ENCODE measurements around the gene SLC9A7. TPM values are rescaled to one million over a fixed set of nuclear protein-coding genes. Genes with fewer than 3 reads are reported as not detected.
"Not testable (repeated sequence)": the region's sequence is repeated elsewhere in the genome, so short reads cannot be mapped to it uniquely, and the experiment has no call there.

Gene SLC9A7
- 4.2 and 5.9 TPM in 2 replicates for total RNA-seq (2014; rRNA removed; shearing (Covaris generic))

GRCh38 chrX:46758956-46759644 is at the start of gene SLC9A7:
Gene SLC9A7, minus strand, starts transcription at chrX:46759118. Its CDS starts 89 bp downstream, at chrX:46759029.
- DNase-seq (ENCODE audit: low spot score): peak; percentile 52

- DNase-seq (ENCODE audit: low spot score): no peak
These were observed 46.4 kb upstream of the SLC9A7 start for GRCh38 chrX:46805270-46805669.

GRCh38 chrX:46803140-46803539 is 44.2 kb upstream of the SLC9A7 start:
- DNase-seq (ENCODE audit: low spot score): no peak

GRCh38 chrX:46796574-46797191 is 37.8 kb upstream of the SLC9A7 start:
- peak; percentile 58 for DNase-seq (ENCODE audit: low spot score)

- DNase-seq (ENCODE audit: low spot score): no peak
These were observed 34.6 kb upstream of the SLC9A7 start for GRCh38 chrX:46793386-46794143.

- DNase-seq (ENCODE audit: low spot score): no peak
These were observed 33.9 kb upstream of the SLC9A7 start for GRCh38 chrX:46792810-46793188.

GRCh38 chrX:46791927-46792809 is 33.2 kb upstream of the SLC9A7 start:
- DNase-seq (ENCODE audit: low spot score): peak; percentile 92

- DNase-seq (ENCODE audit: low spot score): no peak
These were observed 30.0 kb upstream of the SLC9A7 start for GRCh38 chrX:46788902-46789301.

- DNase-seq (ENCODE audit: low spot score): not testable (repeated sequence)
These were observed 25.5 kb upstream of the SLC9A7 start for GRCh38 chrX:46784437-46784836.

GRCh38 chrX:46782034-46782433 is 23.1 kb upstream of the SLC9A7 start:
- no peak for DNase-seq (ENCODE audit: low spot score)

GRCh38 chrX:46777971-46778810 is 19.3 kb upstream of the SLC9A7 start:
- DNase-seq (ENCODE audit: low spot score): peak; percentile 45

- peak; percentile 48 for DNase-seq (ENCODE audit: low spot score)
These were observed 11.9 kb upstream of the SLC9A7 start for GRCh38 chrX:46770817-46771163.

- no peak for DNase-seq (ENCODE audit: low spot score)
These were observed 11.3 kb upstream of the SLC9A7 start for GRCh38 chrX:46770000-46770816.

- no peak for DNase-seq (ENCODE audit: low spot score)
These were observed 4.0 kb upstream of the SLC9A7 start for GRCh38 chrX:46762963-46763362.

GRCh38 chrX:46759645-46759974 is 692 bp upstream of the SLC9A7 start:
- DNase-seq (ENCODE audit: low spot score): no peak

- no peak for DNase-seq (ENCODE audit: low spot score)
These were observed 559 bp downstream of the SLC9A7 start for GRCh38 chrX:46758163-46758955.

GRCh38 chrX:46757593-46757992 is 1.3 kb downstream of the SLC9A7 start:
- DNase-seq (ENCODE audit: low spot score): no peak

- DNase-seq (ENCODE audit: low spot score): no peak
These were observed 1.9 kb downstream of the SLC9A7 start for GRCh38 chrX:46757052-46757451.

GRCh38 chrX:46755671-46756070 is 3.2 kb downstream of the SLC9A7 start:
- DNase-seq (ENCODE audit: low spot score): no peak
